ENCODE measurements around the gene L3MBTL1. TPM values are rescaled to one million over a fixed set of nuclear protein-coding genes. Genes with fewer than 3 reads are reported as not detected.

Gene L3MBTL1
- total RNA-seq, 1 donor from 2014 or later, result 22.4 TPM

- Mint-ChIP-seq H3K9me3 (no peaks in the 10 kb centered on the region), H3K27me3 (ENCODE audit: low read depth) (no peaks in the 10 kb centered on the region), H3K36me3 (ENCODE audit: low read depth) (no peaks in the 10 kb centered on the region), H3K27ac (ENCODE audit: unreplicated experiment) (no peak overlapping the region), H3K4me1 (no peaks in the 10 kb centered on the region), H3K4me3 (no peak overlapping the region)
- DNase-seq (ENCODE audit: low read depth, low spot score), result no peak
- TF ChIP-seq CTCF (conservative IDR thresholded peaks at IDR 0.05), result no peak
These were observed 57.0 kb downstream of the L3MBTL1 start for GRCh38 chr20:43564455-43564854.

GRCh38 chr20:43564993-43565757 lies 57.7 kb downstream of the L3MBTL1 start:
- no peaks in the 10 kb centered on the region for H3K4me1 Mint-ChIP-seq

GRCh38 chr20:43565758-43566104 lies 58.2 kb downstream of the L3MBTL1 start:
- H3K27me3 Mint-ChIP-seq (ENCODE audit: low read depth), result no peaks in the 10 kb centered on the region
- TF ChIP-seq CTCF (conservative IDR thresholded peaks at IDR 0.05), result no peak
- DNase-seq (ENCODE audit: low read depth, low spot score), result no peak
- no peaks in the 10 kb centered on the region for H3K4me1 Mint-ChIP-seq
- H3K9me3 Mint-ChIP-seq, result no peaks in the 10 kb centered on the region
- no peaks in the 10 kb centered on the region for H3K36me3 Mint-ChIP-seq (ENCODE audit: low read depth)
- H3K27ac Mint-ChIP-seq (ENCODE audit: unreplicated experiment), result no peak overlapping the region
- H3K4me3 Mint-ChIP-seq, result no peak overlapping the region

More at GRCh38 chr20:43564993-43565757, 57.7 kb downstream of the L3MBTL1 start:
- DNase-seq (ENCODE audit: low read depth, low spot score), result no peak
- Mint-ChIP-seq H3K9me3 (no peaks in the 10 kb centered on the region), H3K36me3 (ENCODE audit: low read depth) (no peaks in the 10 kb centered on the region), H3K4me3 (no peak overlapping the region), H3K27ac (ENCODE audit: unreplicated experiment) (no peak overlapping the region), H3K27me3 (ENCODE audit: low read depth) (no peaks in the 10 kb centered on the region)
- TF ChIP-seq CTCF (conservative IDR thresholded peaks at IDR 0.05), result no peak

GRCh38 chr20:43567477-43567876 lies 60.0 kb downstream of the L3MBTL1 start:
- Mint-ChIP-seq H3K9me3 (no peaks in the 10 kb centered on the region), H3K4me3 (no peak overlapping the region), H3K36me3 (ENCODE audit: low read depth) (no peaks in the 10 kb centered on the region), H3K4me1 (no peaks in the 10 kb centered on the region), H3K27me3 (ENCODE audit: low read depth) (no peaks in the 10 kb centered on the region), H3K27ac (ENCODE audit: unreplicated experiment) (no peak overlapping the region)
- DNase-seq (ENCODE audit: low read depth, low spot score), result no peak
- TF ChIP-seq CTCF (conservative IDR thresholded peaks at IDR 0.05), result no peak

- Mint-ChIP-seq H3K36me3 (ENCODE audit: low read depth) (no peaks in the 10 kb centered on the region), H3K27me3 (ENCODE audit: low read depth) (no peaks in the 10 kb centered on the region), H3K4me1 (no peaks in the 10 kb centered on the region), H3K27ac (ENCODE audit: unreplicated experiment) (no peak overlapping the region), H3K9me3 (no peaks in the 10 kb centered on the region), H3K4me3 (no peak overlapping the region)
- no peak for TF ChIP-seq CTCF (conservative IDR thresholded peaks at IDR 0.05)
- no peak for DNase-seq (ENCODE audit: low read depth, low spot score)
These were observed 61.2 kb downstream of the L3MBTL1 start for GRCh38 chr20:43568706-43569105.
